ENCODE results near the gene FRYL. TPM values are rescaled to one million over a fixed set of nuclear protein-coding genes. Genes with fewer than 3 reads are reported as not detected.
"Not testable (repeated sequence)": the region's sequence is repeated elsewhere in the genome, so short reads cannot be mapped to it uniquely, and the experiment has no call there.

The FRYL gene
- total RNA-seq, 3 donors from 2014 or later = 45.1 to 47.2 (median 46.7) TPM

DNA sequence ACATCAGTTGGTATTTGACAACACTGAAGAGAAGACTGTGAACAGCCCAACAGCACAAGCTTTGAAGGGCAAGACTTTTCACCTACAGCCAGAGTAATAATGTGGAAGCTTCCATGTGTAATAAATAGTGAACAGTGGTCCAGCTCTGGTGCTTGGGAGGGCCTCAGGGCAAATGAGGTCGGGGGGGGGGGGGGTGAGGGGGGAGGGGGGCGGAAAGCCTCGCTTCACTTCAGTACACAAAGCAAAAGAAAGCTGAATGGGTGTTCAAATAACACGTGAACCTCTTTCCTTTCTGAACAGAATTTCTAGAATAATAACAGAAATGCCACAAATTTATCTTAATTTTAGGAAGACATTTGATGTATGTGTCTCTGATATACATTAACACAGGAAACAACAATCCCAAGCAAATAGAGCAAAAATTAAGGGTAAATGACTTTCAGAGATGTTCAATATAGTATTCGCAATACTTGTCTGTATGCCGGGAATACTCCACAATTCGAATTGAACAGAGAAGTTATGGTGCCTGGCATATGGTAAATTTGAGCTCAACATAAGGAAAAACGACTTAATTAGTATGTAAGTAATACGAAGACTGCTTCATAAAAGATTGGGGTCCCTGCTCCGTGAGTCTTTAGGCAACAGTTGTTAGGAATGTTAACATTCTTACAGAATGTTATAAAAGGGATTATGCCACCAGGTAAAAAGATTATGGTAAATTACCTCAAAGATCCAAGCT is 92.6 kb downstream of the FRYL start:
- no peak for ATAC-seq
- DNase-seq = no peak
- Mint-ChIP-seq H3K9me3 (no peaks in the 10 kb centered on the region), H3K27me3 (ENCODE audit: low read depth) (no peaks in the 10 kb centered on the region), H3K36me3 (ENCODE audit: insufficient read depth) (peaks cover 11% of the 10 kb centered on the region), H3K4me1 (ENCODE audit: low read depth) (peaks cover 49% of the 10 kb centered on the region), H3K4me3 (no peak overlapping the region)

GRCh38 chr4:48686369-48686768 is 93.7 kb downstream of the FRYL start:
- H3K36me3 Mint-ChIP-seq (ENCODE audit: insufficient read depth) = peaks cover 16% of the 10 kb centered on the region
- no peak for DNase-seq
- no peak for ATAC-seq
- H3K4me3 Mint-ChIP-seq = no peak overlapping the region
- H3K27me3 Mint-ChIP-seq (ENCODE audit: low read depth) = no peaks in the 10 kb centered on the region
- peaks cover 52% of the 10 kb centered on the region for H3K4me1 Mint-ChIP-seq (ENCODE audit: low read depth)
- H3K9me3 Mint-ChIP-seq = no peaks in the 10 kb centered on the region

GRCh38 chr4:48683784-48684666 is 96.1 kb downstream of the FRYL start:
- Mint-ChIP-seq H3K4me1 (ENCODE audit: low read depth) (peaks cover 48% of the 10 kb centered on the region), H3K4me3 (no peak overlapping the region), H3K36me3 (ENCODE audit: insufficient read depth) (peaks cover 20% of the 10 kb centered on the region), H3K27me3 (ENCODE audit: low read depth) (no peaks in the 10 kb centered on the region), H3K9me3 (no peaks in the 10 kb centered on the region)
- DNase-seq (no peak), ATAC-seq (no peak)

DNA sequence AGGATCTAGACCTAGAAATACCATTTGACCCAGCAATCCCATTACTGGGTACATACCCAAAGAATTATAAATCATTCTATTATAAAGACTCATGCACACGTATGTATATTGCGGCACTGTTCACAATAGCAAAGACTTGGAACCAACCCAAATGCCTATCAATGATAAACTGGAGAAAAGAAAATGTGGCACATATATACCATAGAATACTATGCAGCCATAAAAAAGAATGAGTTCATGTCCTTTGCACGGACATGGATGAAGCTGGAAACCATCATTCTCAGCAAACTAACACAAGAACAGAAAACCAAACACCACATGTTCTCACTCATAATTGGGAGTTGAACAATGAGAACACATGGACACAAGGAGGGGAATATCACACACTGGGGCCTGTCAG is 97.2 kb downstream of the FRYL start:
- not testable (repeated sequence) for H3K9me3 Mint-ChIP-seq; H3K27me3 Mint-ChIP-seq (ENCODE audit: low read depth); DNase-seq; H3K4me3 Mint-ChIP-seq; ATAC-seq
- peaks cover 20% of the 10 kb centered on the region for H3K36me3 Mint-ChIP-seq (ENCODE audit: insufficient read depth)
- H3K4me1 Mint-ChIP-seq (ENCODE audit: low read depth) = peaks cover 45% of the 10 kb centered on the region

DNA sequence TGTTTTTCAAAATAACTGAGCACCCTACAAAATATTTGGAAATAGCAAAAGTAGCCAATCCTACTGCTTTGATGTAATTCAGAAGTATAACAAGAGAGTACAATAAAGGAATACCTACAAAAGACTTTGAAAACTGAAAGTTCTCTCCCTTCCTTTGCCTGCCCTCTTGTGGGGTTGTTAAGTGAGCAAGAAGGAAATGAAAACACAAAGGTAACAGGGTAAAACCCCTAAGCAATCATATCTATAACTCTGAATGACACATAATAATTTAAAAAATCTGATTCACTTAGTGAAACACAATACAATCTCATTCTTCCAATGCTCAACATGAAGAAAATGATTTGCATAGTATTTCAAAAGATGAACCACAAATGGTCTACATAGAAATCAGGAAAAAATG is 98.2 kb downstream of the FRYL start:
- Mint-ChIP-seq H3K4me1 (ENCODE audit: low read depth) (peaks cover 44% of the 10 kb centered on the region), H3K27me3 (ENCODE audit: low read depth) (no peaks in the 10 kb centered on the region), H3K9me3 (no peaks in the 10 kb centered on the region), H3K36me3 (ENCODE audit: insufficient read depth) (peaks cover 20% of the 10 kb centered on the region), H3K4me3 (no peak overlapping the region)
- ATAC-seq = peak; percentile 98 to 99
- DNase-seq = no peak

DNA sequence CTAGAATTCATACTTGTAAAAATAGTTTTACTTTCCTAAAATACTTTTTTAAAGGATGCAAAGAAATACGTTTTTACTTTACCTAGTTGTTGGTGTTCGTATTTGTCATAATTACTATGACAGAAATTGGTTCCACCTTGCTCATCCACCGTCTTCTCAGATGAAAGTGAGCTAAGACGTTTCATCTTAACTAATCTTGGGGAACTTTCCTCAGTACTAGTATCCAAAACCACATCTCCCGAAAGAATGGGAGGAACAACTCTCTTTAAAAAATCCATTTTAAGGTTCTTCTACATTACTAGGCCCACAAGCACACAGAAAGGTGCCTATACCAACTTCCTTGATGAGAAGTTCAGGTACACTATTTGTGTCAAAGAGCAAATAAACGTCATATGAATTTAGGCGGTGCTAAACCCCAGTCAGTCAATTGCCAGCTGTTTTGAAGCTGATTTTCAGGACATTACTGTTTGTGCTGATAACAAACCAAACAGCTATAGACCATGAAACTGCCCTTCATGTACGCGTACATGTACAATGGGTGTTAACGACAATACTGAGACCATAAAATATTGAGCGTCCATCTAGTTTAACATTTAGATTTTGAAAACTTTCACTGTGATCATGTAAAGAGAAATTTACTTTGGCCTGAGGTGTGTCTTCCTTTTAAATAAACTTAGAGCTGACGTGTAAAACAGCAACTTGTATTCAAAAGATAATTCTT is 99.1 kb downstream of the FRYL start:
- peaks cover 23% of the 10 kb centered on the region for H3K36me3 Mint-ChIP-seq (ENCODE audit: insufficient read depth)
- no peak for ATAC-seq
- peaks cover 39% of the 10 kb centered on the region for H3K4me1 Mint-ChIP-seq (ENCODE audit: low read depth)
- no peak for DNase-seq
- H3K9me3 Mint-ChIP-seq = no peaks in the 10 kb centered on the region
- no peaks in the 10 kb centered on the region for H3K27me3 Mint-ChIP-seq (ENCODE audit: low read depth)
- H3K4me3 Mint-ChIP-seq = no peak overlapping the region

GRCh38 chr4:48673537-48673936 is 106.5 kb downstream of the FRYL start:
- DNase-seq (no peak), ATAC-seq (no peak)
- no peak overlapping the region for H3K4me3 Mint-ChIP-seq
- peaks cover 20% of the 10 kb centered on the region for H3K36me3 Mint-ChIP-seq (ENCODE audit: insufficient read depth)
- H3K27me3 Mint-ChIP-seq (ENCODE audit: low read depth) = no peaks in the 10 kb centered on the region
- peaks cover 18% of the 10 kb centered on the region for H3K4me1 Mint-ChIP-seq (ENCODE audit: low read depth)
- peaks cover 5% of the 10 kb centered on the region for H3K9me3 Mint-ChIP-seq

- Mint-ChIP-seq H3K4me3 (no peak overlapping the region), H3K9me3 (peaks cover 5% of the 10 kb centered on the region), H3K27me3 (ENCODE audit: low read depth) (no peaks in the 10 kb centered on the region), H3K4me1 (ENCODE audit: low read depth) (peaks cover 36% of the 10 kb centered on the region), H3K36me3 (ENCODE audit: insufficient read depth) (peaks cover 16% of the 10 kb centered on the region)
- ATAC-seq = no peak
- DNase-seq = no peak
Observed at GRCh38 chr4:48670587-48670986, 109.5 kb downstream of the FRYL start.

- peaks cover 37% of the 10 kb centered on the region for H3K4me1 Mint-ChIP-seq (ENCODE audit: low read depth)
- no peaks in the 10 kb centered on the region for H3K27me3 Mint-ChIP-seq (ENCODE audit: low read depth)
- ATAC-seq (no peak), DNase-seq (no peak)
- no peak overlapping the region for H3K4me3 Mint-ChIP-seq
- peaks cover 17% of the 10 kb centered on the region for H3K36me3 Mint-ChIP-seq (ENCODE audit: insufficient read depth)
- H3K9me3 Mint-ChIP-seq = peaks cover 5% of the 10 kb centered on the region
Observed at GRCh38 chr4:48669086-48669485, 111.0 kb downstream of the FRYL start.

DNA sequence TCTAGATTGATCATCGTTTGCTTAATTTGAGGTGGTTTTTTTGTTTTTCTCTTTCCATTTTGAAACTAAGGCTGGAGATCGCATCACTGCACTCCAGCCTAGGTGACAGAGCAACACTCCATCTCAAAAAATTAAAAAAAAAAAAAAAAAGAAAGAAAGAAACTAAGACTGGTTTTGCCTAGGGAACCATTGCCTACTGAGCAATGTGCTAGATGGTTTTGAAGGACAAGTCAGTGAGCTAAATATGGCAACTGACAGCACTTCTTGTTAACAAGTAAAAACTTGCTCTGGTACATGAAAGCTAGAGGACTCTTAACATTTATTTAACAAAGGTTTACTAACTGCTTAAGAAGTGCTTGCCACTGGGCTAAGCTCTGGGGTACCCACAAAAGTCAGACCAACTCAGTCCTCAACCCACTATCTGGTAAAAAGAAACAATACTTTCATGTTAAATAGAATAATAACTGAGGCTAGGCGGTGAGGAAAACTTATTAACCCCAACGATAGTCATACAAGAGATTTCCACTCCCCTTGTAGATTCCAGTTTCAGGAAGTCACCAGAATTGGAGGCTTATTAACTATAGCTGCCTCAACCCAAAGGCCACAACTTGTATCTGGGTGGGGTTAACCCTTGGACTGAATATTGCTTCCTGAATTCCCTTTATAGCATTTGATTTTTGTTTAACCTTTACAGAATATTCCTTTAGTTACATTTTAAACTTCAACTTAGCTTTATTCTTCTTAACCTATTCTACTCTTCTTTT is 111.6 kb downstream of the FRYL start:
- ATAC-seq (no peak), DNase-seq (no peak)
- H3K36me3 Mint-ChIP-seq (ENCODE audit: insufficient read depth) = peaks cover 20% of the 10 kb centered on the region
- H3K4me3 Mint-ChIP-seq = no peak overlapping the region
- H3K27me3 Mint-ChIP-seq (ENCODE audit: low read depth) = no peaks in the 10 kb centered on the region
- H3K9me3 Mint-ChIP-seq = peaks cover 5% of the 10 kb centered on the region
- H3K4me1 Mint-ChIP-seq (ENCODE audit: low read depth) = peaks cover 37% of the 10 kb centered on the region

DNA sequence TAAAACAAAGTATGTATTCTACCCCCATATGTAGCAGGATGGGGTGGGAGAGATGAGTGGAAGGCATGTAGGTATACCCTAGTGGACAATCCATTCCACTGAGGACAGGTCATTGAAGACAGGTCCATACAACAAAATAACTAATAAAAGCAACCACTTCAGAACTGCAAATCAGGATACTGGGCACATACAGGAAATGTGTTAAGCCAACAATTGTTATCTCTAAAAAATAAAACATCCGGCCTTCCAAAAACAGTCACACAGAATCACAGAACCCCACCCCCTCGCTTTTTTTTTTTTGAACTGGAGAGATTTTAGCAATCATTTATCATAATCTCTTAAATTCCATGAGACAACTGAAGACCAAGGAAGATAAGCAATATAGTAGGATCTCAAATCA is 112.9 kb downstream of the FRYL start:
- H3K4me1 Mint-ChIP-seq (ENCODE audit: low read depth) = peaks cover 32% of the 10 kb centered on the region
- no peaks in the 10 kb centered on the region for H3K27me3 Mint-ChIP-seq (ENCODE audit: low read depth)
- ATAC-seq (no peak), DNase-seq (no peak)
- H3K9me3 Mint-ChIP-seq = peaks cover 5% of the 10 kb centered on the region
- peaks cover 15% of the 10 kb centered on the region for H3K36me3 Mint-ChIP-seq (ENCODE audit: insufficient read depth)
- H3K4me3 Mint-ChIP-seq = no peak overlapping the region

- Mint-ChIP-seq H3K27me3 (ENCODE audit: low read depth) (no peaks in the 10 kb centered on the region), H3K4me3 (no peak overlapping the region), H3K4me1 (ENCODE audit: low read depth) (peaks cover 42% of the 10 kb centered on the region), H3K36me3 (ENCODE audit: insufficient read depth) (peaks cover 16% of the 10 kb centered on the region), H3K9me3 (peaks cover 3% of the 10 kb centered on the region)
- DNase-seq = no peak
- ATAC-seq = peak; percentile 85 to 86
Observed at GRCh38 chr4:48665555-48666186, 114.4 kb downstream of the FRYL start.

DNA sequence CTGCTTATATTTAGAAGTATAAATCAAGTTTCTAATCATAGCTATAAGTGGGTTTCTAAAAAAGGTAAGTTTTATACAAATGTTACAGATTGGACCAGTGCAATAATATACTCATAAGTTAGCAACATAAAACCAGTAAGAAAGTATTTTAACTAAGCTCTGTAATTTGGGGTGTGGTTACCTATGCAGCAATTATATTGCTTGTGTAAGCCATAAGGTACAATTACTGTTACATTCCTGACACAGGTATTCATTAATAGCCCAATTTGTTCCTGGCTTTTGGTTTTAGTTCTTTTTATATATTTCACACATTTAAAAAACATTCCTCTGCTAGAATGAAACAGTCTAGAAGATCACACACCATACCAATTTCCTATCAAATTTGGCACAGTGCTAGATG is 115.1 kb downstream of the FRYL start:
- peaks cover 47% of the 10 kb centered on the region for H3K4me1 Mint-ChIP-seq (ENCODE audit: low read depth)
- H3K9me3 Mint-ChIP-seq = no peaks in the 10 kb centered on the region
- no peak overlapping the region for H3K4me3 Mint-ChIP-seq
- DNase-seq (no peak), ATAC-seq (no peak)
- H3K36me3 Mint-ChIP-seq (ENCODE audit: insufficient read depth) = peaks cover 13% of the 10 kb centered on the region
- no peaks in the 10 kb centered on the region for H3K27me3 Mint-ChIP-seq (ENCODE audit: low read depth)

All from activated T-cell treated with anti-CD3 and anti-CD28 coated beads, Interleukin-2, amount 50 U/mL, for 4 hours (primary cell).